HG02970 (cell line): ENCODE measurements around the gene EYA4.
"Not testable (repeated sequence)": the region's sequence is repeated elsewhere in the genome, so short reads cannot be mapped to it uniquely, and the experiment has no call there.

ENCODE experiments used
- ATAC-seq: cut with Tn5 transposase; IDR thresholded peaks from one replicate; pipeline ENCODE4 v1.9.1; 2021; ENCODE audit warnings: mild to moderate bottlenecking, moderate library complexity, moderate number of reproducible peaks; ENCODE audit not compliant: unreplicated experiment, low FRiP score

EYA4 gene

GRCh38 chr6:133393891-133394290 lies 152.7 kb downstream of the EYA4 start:
- no peak for ATAC-seq

GRCh38 chr6:133394630-133395029 lies 153.5 kb downstream of the EYA4 start:
- ATAC-seq: no peak

GRCh38 chr6:133396233-133396983 lies 155.3 kb downstream of the EYA4 start:
- no peak for ATAC-seq

GRCh38 chr6:133396984-133397348 lies 155.8 kb downstream of the EYA4 start:
- no peak for ATAC-seq

GRCh38 chr6:133397601-133398000 lies 156.4 kb downstream of the EYA4 start:
- not testable (repeated sequence) for ATAC-seq

- no peak for ATAC-seq
Observed at GRCh38 chr6:133399426-133399825, 158.3 kb downstream of the EYA4 start.

- ATAC-seq: no peak
Observed at GRCh38 chr6:133404151-133404550, 163.0 kb downstream of the EYA4 start.

- ATAC-seq: no peak
Observed at GRCh38 chr6:133404728-133405127, 163.6 kb downstream of the EYA4 start.

- ATAC-seq: no peak
Observed at GRCh38 chr6:133407320-133408100, 166.4 kb downstream of the EYA4 start.

- ATAC-seq: no peak
Observed at GRCh38 chr6:133408132-133408531, 167.0 kb downstream of the EYA4 start.

- ATAC-seq: no peak
Observed at GRCh38 chr6:133408543-133408942, 167.4 kb downstream of the EYA4 start.

- ATAC-seq: no peak
Observed at GRCh38 chr6:133410638-133411435, 169.7 kb downstream of the EYA4 start.

GRCh38 chr6:133411757-133412156 lies 170.6 kb downstream of the EYA4 start:
- no peak for ATAC-seq

- no peak for ATAC-seq
Observed at GRCh38 chr6:133415262-133415661, 174.1 kb downstream of the EYA4 start.

GRCh38 chr6:133418108-133418507 lies 177.0 kb downstream of the EYA4 start:
- no peak for ATAC-seq

- ATAC-seq: no peak
Observed at GRCh38 chr6:133423242-133423641, 182.1 kb downstream of the EYA4 start.

- ATAC-seq: no peak
Observed at GRCh38 chr6:133424359-133424758, 183.2 kb downstream of the EYA4 start.

GRCh38 chr6:133426038-133426437 lies 184.9 kb downstream of the EYA4 start:
- ATAC-seq: no peak

- ATAC-seq: no peak
Observed at GRCh38 chr6:133428295-133428694, 187.1 kb downstream of the EYA4 start.

GRCh38 chr6:133430530-133430929 lies 189.4 kb downstream of the EYA4 start:
- ATAC-seq: no peak

GRCh38 chr6:133431031-133431430 lies 189.9 kb downstream of the EYA4 start:
- ATAC-seq: no peak
